GM12878 (cell line): ENCODE results near the gene CLCN7. TPM values are rescaled to one million over a fixed set of nuclear protein-coding genes. Genes with fewer than 3 reads are reported as not detected.

Experiments used
- ATAC-seq: fragments of 200-7000 bp; cut with Tn5 transposase; 3 replicates; pipeline ENCODE4 v1.9.1; 2020; ENCODE audit warnings: mild to moderate bottlenecking, moderate library complexity
- BruUV-seq: library from RNA; stranded (reverse); fragments of 400-500 nt; replicated peaks from 2 replicates; lab custom pipeline; 2021; lab: Mats Ljungman, UMichigan
- CTCF ChIA-PET: fragments of 300-600 bp; sonication (Branson Sonifier 250); formaldehyde crosslinking; extraction: SDS; loops from one replicate; lab custom pipeline; 2021; ENCODE audit warnings: inconsistent platforms; lab: Yijun Ruan, JAX
- POLR2A ChIA-PET: fragments of 350-600 bp; formaldehyde crosslinking; extraction: SDS; loops from one replicate; lab custom pipeline; 2021; ENCODE audit warnings: inconsistent platforms; lab: Charles Lee
- RAD21 ChIA-PET: fragments of 300-600 bp; sonication (Branson Sonifier 250); formaldehyde crosslinking; loops from one replicate; lab custom pipeline; 2023; ENCODE audit warnings: antibody characterized with exemption; ENCODE audit not compliant: unreplicated experiment; lab: Charles Lee
- SMC1A ChIA-PET: fragments of 300-600 bp; sonication (Branson Sonifier 250); formaldehyde crosslinking; loops from one replicate; lab custom pipeline; 2023; ENCODE audit not compliant: unreplicated experiment, uncharacterized antibody; lab: Charles Lee
- DNase-seq: peaks from one replicate; pipeline ENCODE4 v3.0.0-alpha.2; 2011; ENCODE audit warnings: low read depth, low spot score
- FAIRE-seq: peaks from 3 replicates; lab custom pipeline; 2011; peaks lifted over from hg19 to GRCh38; lab: Jason Lieb, UNC
- H2AFZ ChIP-seq: 2 replicates; pipeline ENCODE4 v1.6.0; 2011; ENCODE audit warnings: low read depth, low read length, control low read depth; ENCODE audit not compliant: control insufficient read depth
- H3K27ac ChIP-seq: 2 replicates; pipeline ENCODE4 v1.5.1; 2011; ENCODE audit warnings: control low read depth; ENCODE audit not compliant: control insufficient read depth, insufficient read depth
- H3K27me3 ChIP-seq, 2 experiments: replicated peaks in 1 of 2; 2 replicates each; pipeline versions ENCODE4 v1.6.0 to v1.6.1; 2011; ENCODE audit warnings: low read length in 1 of 2; ENCODE audit not compliant: control insufficient read depth in 2 of 2, insufficient read depth in 2 of 2
- H3K36me3 ChIP-seq, 2 experiments: 2 replicates each; pipeline ENCODE4 v1.5.1; 2011; ENCODE audit warnings: low read length in 1 of 2; ENCODE audit not compliant: control insufficient read depth in 2 of 2, insufficient read depth in 2 of 2
- H3K4me1 ChIP-seq: 2 replicates; pipeline ENCODE4 v1.6.1; 2011; ENCODE audit warnings: mild to moderate bottlenecking, low read length, moderate library complexity, mixed read lengths; ENCODE audit not compliant: control insufficient read depth, insufficient read depth
- H3K4me2 ChIP-seq: 2 replicates; pipeline ENCODE4 v1.6.0; 2011; ENCODE audit warnings: control low read depth; ENCODE audit not compliant: control insufficient read depth, insufficient read depth
- H3K4me3 ChIP-seq: fragments of 200-600 bp; sonication (generic); 2 replicates; pipeline ENCODE4 v1.5.1; 2016
- H3K79me2 ChIP-seq: 2 replicates; pipeline ENCODE4 v1.6.0; 2011; ENCODE audit warnings: low read length; ENCODE audit not compliant: control insufficient read depth, insufficient read depth
- H3K9ac ChIP-seq: 2 replicates; pipeline ENCODE4 v1.8.0; 2011; ENCODE audit warnings: low read length, control low read depth, mixed read lengths; ENCODE audit not compliant: control insufficient read depth, insufficient read depth
- H3K9me3 ChIP-seq: replicated peaks from 3 replicates; pipeline ENCODE4 v1.5.1; 2011; ENCODE audit warnings: mild to moderate bottlenecking, low read length; ENCODE audit not compliant: control insufficient read depth, insufficient read depth
- H4K20me1 ChIP-seq: 2 replicates; pipeline ENCODE4 v1.6.0; 2011; ENCODE audit not compliant: control insufficient read depth, insufficient read depth
- BHLHE40 ChIP-seq, 2 experiments: fragments of 450-650 bp in 1 of 2; IDR thresholded peaks; 2 replicates each; pipeline ENCODE4 v1.6.1; 2011 to 2017; ENCODE audit warnings: low read depth in 2 of 2, borderline replicate concordance in 1 of 2, improper control_type of control experiment in 1 of 2, low read length in 1 of 2, mild to moderate bottlenecking in 1 of 2
- FOS ChIP-seq: IDR thresholded peaks from 3 replicates; pipeline ENCODE4 v1.6.1; 2011; ENCODE audit warnings: borderline replicate concordance; ENCODE audit not compliant: insufficient read length; ENCODE audit errors: extremely low read depth
- POLR2A ChIP-seq: IDR thresholded peaks from 2 replicates; pipeline ENCODE4 v1.6.1; 2011; ENCODE audit warnings: low read depth, mild to moderate bottlenecking, low read length
- SUZ12 ChIP-seq: fragments of 200-600 bp; sonication (generic); IDR thresholded peaks from one replicate; pipeline ENCODE4 v1.6.1; 2018; ENCODE audit warnings: antibody characterized with exemption, mild to moderate bottlenecking; ENCODE audit not compliant: unreplicated experiment
- WGBS: methylation state at CpG from one replicate; pipeline ENCODE4 v1.1.6; 2016; ENCODE audit warnings: low lambda C conversion rate; ENCODE audit not compliant: insufficient replicate concordance, insufficient coverage; ENCODE audit errors: missing lambda C conversion rate; 5-methylcytosine and 5-hydroxymethylcytosine counted together
- in situ Hi-C: fragments of 300-500 bp; cut with MboI; formaldehyde crosslinking; loops from 9 replicates; pipeline ENCODE4 v1.14.3; 2018; ENCODE audit warnings: mixed read lengths
- intact Hi-C: fragments of 100-400 bp; cut with micrococcal nuclease; formaldehyde crosslinking; loops from one replicate; pipeline ENCODE4 v1.14.2; 2022; ENCODE audit not compliant: unreplicated experiment
- polyA plus RNA-seq, 11 experiments: library from polyadenylated mRNA; depleted of rRNA in 4 of 11; unstranded in 6 of 11; stranded (reverse) in 5 of 11; fragments of >200 nt; fragmentation: Nextera tagmentation in 4 of 11; fragmentation: Illumina TruSeq in 1 of 11; extraction: Ambion mirVana in 4 of 11; extraction: Trizol in 1 of 11; gene quantifications; 1 replicate in 1 of 11; 2 replicates in 10 of 11; pipeline versions ENCODE4 v1.2.1 to v1.2.3, GENCODE V29; 2011 to 2016; ENCODE audit warnings: inconsistent platforms in 2 of 11, missing spikeins in 2 of 11, low read depth in 1 of 11
- total RNA-seq, 4 experiments: library from RNA; depleted of rRNA in 3 of 4; stranded (reverse); fragments of >200 nt in 3 of 4; fragmentation: Illumina TruSeq in 1 of 4; extraction: Trizol in 1 of 4; gene quantifications; 2 replicates each; pipeline versions ENCODE4 v1.2.1 to v1.2.3, GENCODE V29; 2013 to 2021
- TF ChIP-seq, protein P1 (sequence below): fragments of 150-350 bp; IDR thresholded peaks from 2 replicates; pipeline ENCODE4 v1.6.1; 2014; ENCODE audit warnings: mild to moderate bottlenecking, low read depth, low read length
- TF ChIP-seq, protein P2 (sequence below): fragments of 450-650 bp; IDR thresholded peaks from 2 replicates; pipeline ENCODE4 v1.6.1; 2016; ENCODE audit warnings: mild to moderate bottlenecking

The CLCN7 gene
- total and polyA plus RNA-seq, 10 of the 15 experiments (the other 5 are each of a cell fraction or from before 2014, with no cell fraction given): 0.04 to 62.5 (median 19.9) TPM

DNA sequence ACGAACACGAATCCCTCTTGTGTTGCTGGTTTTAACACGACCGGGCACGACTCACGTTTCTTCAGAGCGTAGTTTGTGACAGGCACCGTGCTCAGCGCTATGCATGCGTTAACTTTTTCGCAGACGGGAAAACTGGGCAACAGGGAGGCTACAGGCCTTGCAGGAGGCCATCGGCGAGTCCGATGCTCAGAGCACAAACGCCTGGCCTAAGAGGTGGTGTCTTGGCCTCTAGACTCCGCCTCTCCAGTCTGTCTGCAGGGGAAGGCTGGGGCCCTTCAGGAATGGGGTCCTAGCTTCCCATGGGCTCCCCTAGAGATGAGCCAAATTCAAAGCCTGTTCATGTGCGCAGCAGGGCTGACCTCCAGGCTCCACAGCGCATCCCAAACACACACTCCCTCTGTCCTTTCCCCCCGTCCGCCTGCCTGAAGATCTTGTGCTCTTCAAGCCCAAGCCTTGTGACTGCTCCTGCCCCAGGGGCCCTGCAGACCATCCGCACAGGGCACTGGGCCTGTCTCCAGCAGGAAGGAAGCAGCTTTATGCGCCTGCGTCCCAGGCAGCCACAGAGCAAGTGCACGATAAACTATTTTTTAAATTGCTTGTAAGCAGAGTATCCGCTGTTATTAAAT is 3.1 kb downstream of the CLCN7 start:
- BruUV-seq: no TSS peak
- H3K79me2 ChIP-seq: peaks cover 59% of the 10 kb centered on the region

More for the DNA sequence above, 3.1 kb downstream of the CLCN7 start:
- peak overlapping the region; percentile 87 for H3K4me2 ChIP-seq
- 87% methylated on average over 26 of the region's 26 CpGs for WGBS
- intact Hi-C loops (loop anchor here (5.0 kb wide), 1 partner anchor 49 kb away; the partner anchor contains the start of gene UQCC4), in situ Hi-C loops (no loop called here)
- peak overlapping the region; percentile 47 for H2AFZ ChIP-seq
- ChIA-PET SMC1A (interaction anchor here (0.9 kb wide), 1 partner anchor 51 kb away, joined by 3 read pairs; the partner anchor contains the start of gene UQCC4), RAD21 (interaction anchor here (1.3 kb wide), 1 partner anchor 50 kb away, joined by 3 read pairs; no protein-coding TSS in a partner anchor), POLR2A (interaction anchor here (0.5 to 1.8 kb wide), 8 partner anchors 8 to 395 kb away, joined by 3 to 7 read pairs (median 4); partner anchors contain the start of genes TELO2 and UQCC4), CTCF (interaction anchor here (0.6 to 1.2 kb wide), 4 partner anchors 43 to 811 kb away, joined by 3 to 4 read pairs (median 3); partner anchors contain the start of gene MAPK8IP3)
- H3K27ac ChIP-seq: peak overlapping the region; percentile 92
- H3K27me3 ChIP-seq: no peaks in the 10 kb centered on the region
- no peak for ATAC-seq
- H3K9ac ChIP-seq: peak overlapping the region; percentile 75
- H4K20me1 ChIP-seq: no peaks in the 10 kb centered on the region
- H3K4me1 ChIP-seq: peaks cover 20% of the 10 kb centered on the region
- H3K4me3 ChIP-seq: peak overlapping the region; percentile 41
- no peaks in the 10 kb centered on the region for H3K36me3 ChIP-seq
- TF ChIP-seq FOS (no peak), BHLHE40 (IDR thresholded peaks at IDR 0.05; ENCODE audit: borderline replicate concordance in 1 of 2, low read depth in 2 of 2, low read length in 1 of 2) (peak in 1 of 2 experiments; percentile 25; a peak in 1 of 4 replicates), SUZ12 (no peak), POLR2A (peak; percentile 26; the same call in 1 of the 2 replicates)
- TF ChIP-seq, protein P1, sequence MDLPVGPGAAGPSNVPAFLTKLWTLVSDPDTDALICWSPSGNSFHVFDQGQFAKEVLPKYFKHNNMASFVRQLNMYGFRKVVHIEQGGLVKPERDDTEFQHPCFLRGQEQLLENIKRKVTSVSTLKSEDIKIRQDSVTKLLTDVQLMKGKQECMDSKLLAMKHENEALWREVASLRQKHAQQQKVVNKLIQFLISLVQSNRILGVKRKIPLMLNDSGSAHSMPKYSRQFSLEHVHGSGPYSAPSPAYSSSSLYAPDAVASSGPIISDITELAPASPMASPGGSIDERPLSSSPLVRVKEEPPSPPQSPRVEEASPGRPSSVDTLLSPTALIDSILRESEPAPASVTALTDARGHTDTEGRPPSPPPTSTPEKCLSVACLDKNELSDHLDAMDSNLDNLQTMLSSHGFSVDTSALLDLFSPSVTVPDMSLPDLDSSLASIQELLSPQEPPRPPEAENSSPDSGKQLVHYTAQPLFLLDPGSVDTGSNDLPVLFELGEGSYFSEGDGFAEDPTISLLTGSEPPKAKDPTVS: no peak
- TF ChIP-seq, protein P2, sequence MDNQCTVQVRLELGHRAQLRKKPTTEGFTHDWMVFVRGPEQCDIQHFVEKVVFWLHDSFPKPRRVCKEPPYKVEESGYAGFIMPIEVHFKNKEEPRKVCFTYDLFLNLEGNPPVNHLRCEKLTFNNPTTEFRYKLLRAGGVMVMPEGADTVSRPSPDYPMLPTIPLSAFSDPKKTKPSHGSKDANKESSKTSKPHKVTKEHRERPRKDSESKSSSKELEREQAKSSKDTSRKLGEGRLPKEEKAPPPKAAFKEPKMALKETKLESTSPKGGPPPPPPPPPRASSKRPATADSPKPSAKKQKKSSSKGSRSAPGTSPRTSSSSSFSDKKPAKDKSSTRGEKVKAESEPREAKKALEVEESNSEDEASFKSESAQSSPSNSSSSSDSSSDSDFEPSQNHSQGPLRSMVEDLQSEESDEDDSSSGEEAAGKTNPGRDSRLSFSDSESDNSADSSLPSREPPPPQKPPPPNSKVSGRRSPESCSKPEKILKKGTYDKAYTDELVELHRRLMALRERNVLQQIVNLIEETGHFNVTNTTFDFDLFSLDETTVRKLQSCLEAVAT: 0 out of 2 replicates have a peak, but pooled peaks have one; percentile 20
- FAIRE-seq: no peak
- no peak for DNase-seq
- no peaks in the 10 kb centered on the region for H3K9me3 ChIP-seq
